Activated CD4-positive, alpha-beta T cell treated with anti-CD3 and anti-CD28 coated beads for 48 hours (primary cell): ENCODE results near the gene HIVEP3.
A peak's percentile ranks its signal among the peaks of the same experiment; 100 is the strongest.

Experiments used
- DNase-seq: peaks from one replicate; pipeline ENCODE4 v3.0.0-alpha.2; 2020

Gene HIVEP3

GRCh38 chr1:41919764-41920397 lies 1.2 kb upstream of the HIVEP3 start:
- DNase-seq = peak; percentile 89

- DNase-seq = no peak
Measured at GRCh38 chr1:41919131-41919530, 409 bp upstream of the HIVEP3 start.

GRCh38 chr1:41917835-41918449 lies 780 bp downstream of the HIVEP3 start:
- DNase-seq = peak; percentile 58

GRCh38 chr1:41917076-41917475 lies 1.6 kb downstream of the HIVEP3 start:
- no peak for DNase-seq

GRCh38 chr1:41915786-41916571 lies 2.7 kb downstream of the HIVEP3 start:
- DNase-seq = no peak

- DNase-seq = no peak
Measured at GRCh38 chr1:41914516-41914915, 4.2 kb downstream of the HIVEP3 start.

GRCh38 chr1:41913014-41913413 lies 5.7 kb downstream of the HIVEP3 start:
- no peak for DNase-seq

GRCh38 chr1:41908288-41908895 lies 10.3 kb downstream of the HIVEP3 start:
- no peak for DNase-seq

- DNase-seq = no peak
Measured at GRCh38 chr1:41907446-41907845, 11.3 kb downstream of the HIVEP3 start.

GRCh38 chr1:41906943-41907342 lies 11.8 kb downstream of the HIVEP3 start:
- no peak for DNase-seq

GRCh38 chr1:41905093-41905675 lies 13.5 kb downstream of the HIVEP3 start:
- no peak for DNase-seq

GRCh38 chr1:41902664-41903063 lies 16.1 kb downstream of the HIVEP3 start:
- DNase-seq = no peak

GRCh38 chr1:41902159-41902577 lies 16.6 kb downstream of the HIVEP3 start:
- no peak for DNase-seq

- DNase-seq = no peak
Measured at GRCh38 chr1:41901551-41901950, 17.2 kb downstream of the HIVEP3 start.

GRCh38 chr1:41900603-41901444 lies 17.9 kb downstream of the HIVEP3 start:
- DNase-seq = no peak

- DNase-seq = peak; percentile 81
Measured at GRCh38 chr1:41898191-41898713, 20.5 kb downstream of the HIVEP3 start.

GRCh38 chr1:41895552-41895951 lies 23.2 kb downstream of the HIVEP3 start:
- no peak for DNase-seq

GRCh38 chr1:41894808-41895483 lies 23.8 kb downstream of the HIVEP3 start:
- DNase-seq = no peak

- no peak for DNase-seq
Measured at GRCh38 chr1:41894101-41894807, 24.5 kb downstream of the HIVEP3 start.

- no peak for DNase-seq
Measured at GRCh38 chr1:41892301-41892781, 26.4 kb downstream of the HIVEP3 start.
